HCT116 (cell line): ENCODE data around the gene SLC39A10. TPM values are rescaled to one million over a fixed set of nuclear protein-coding genes. Genes with fewer than 3 reads are reported as not detected.

Source experiments
- ATAC-seq: fragments of 200-7000 bp; cut with Tn5 transposase; 2 replicates; pipeline ENCODE4 v1.9.1; 2020; ENCODE audit warnings: mild to moderate bottlenecking, moderate library complexity
- BruUV-seq: library from RNA; stranded (reverse); fragments of 400-500 nt; replicated peaks from 2 replicates; lab custom pipeline; 2021; lab: Mats Ljungman, UMichigan
- CTCF ChIA-PET: fragments of 300-600 bp; sonication (Branson Sonifier 250); formaldehyde crosslinking; loops from one replicate; lab custom pipeline; 2021; ENCODE audit warnings: antibody characterized with exemption; lab: Charles Lee
- POLR2A ChIA-PET: fragments of 300-600, 350-600 bp; sonication (Branson Sonifier 250); formaldehyde crosslinking; loops from one replicate; lab custom pipeline; 2021; ENCODE audit warnings: antibody characterized with exemption; lab: Charles Lee
- RAD21 ChIA-PET, 2 experiments: fragments of 300-600 bp; sonication (Branson Sonifier 250); formaldehyde crosslinking; loops; one replicate each; lab custom pipeline; 2023; ENCODE audit warnings: low total read pairs in 2 of 2; ENCODE audit not compliant: uncharacterized antibody in 2 of 2, unreplicated experiment in 2 of 2, low non-redundant PET in 1 of 2; lab: Charles Lee
- DNase-seq: peaks from one replicate; pipeline ENCODE4 v3.0.0-alpha.2; 2010; ENCODE audit warnings: low read depth, low spot score
- H2AFZ ChIP-seq: fragments of 200-600 bp; shearing (Covaris generic), sonication (generic); 2 replicates; pipeline ENCODE4 v1.6.1; 2017; ENCODE audit warnings: low read depth, mixed run types, mixed read lengths, antibody characterized with exemption, low read length; ENCODE audit not compliant: poor library complexity, severe bottlenecking
- H3K27ac ChIP-seq: 2 replicates; pipeline ENCODE4 v1.5.1; 2012; ENCODE audit warnings: low read depth, low read length
- H3K27me3 ChIP-seq: fragments of 200-600 bp; sonication (generic); 2 replicates; pipeline ENCODE4 v1.6.1; 2016; ENCODE audit warnings: mixed run types, low read length, mixed read lengths; ENCODE audit not compliant: insufficient read depth
- H3K36me3 ChIP-seq, 2 experiments: fragments of 200-500 bp in 1 of 2; fragments of 200-600 bp in 1 of 2; sonication (Bioruptor generic) in 1 of 2; sonication (generic) in 1 of 2; 2 replicates each; pipeline versions ENCODE4 v1.5.1 to v1.6.1; 2014 to 2016; ENCODE audit warnings: low read length in 2 of 2, inconsistent platforms in 1 of 2, mixed read lengths in 1 of 2, mixed run types in 1 of 2; ENCODE audit not compliant: insufficient read depth in 2 of 2, control insufficient read depth in 1 of 2
- H3K4me1 ChIP-seq, 2 experiments: fragments of 200-600 bp in 1 of 2; sonication (generic) in 1 of 2; 2 replicates each; pipeline versions ENCODE4 v1.5.1 to v1.6.1; 2012 to 2017; ENCODE audit warnings: low read length in 2 of 2, inconsistent platforms in 1 of 2, mild to moderate bottlenecking in 1 of 2, mixed read lengths in 1 of 2, mixed run types in 1 of 2, moderate library complexity in 1 of 2; ENCODE audit not compliant: insufficient read depth in 2 of 2, control insufficient read depth in 1 of 2
- H3K4me2 ChIP-seq: fragments of 200-600 bp; sonication (generic); 2 replicates; pipeline ENCODE4 v1.6.1; 2017; ENCODE audit warnings: mixed run types, low read length, mixed read lengths
- H3K4me3 ChIP-seq, 2 experiments: fragments of 200-600 bp in 1 of 2; sonication (generic) in 1 of 2; replicated peaks in 1 of 2; 2 replicates each; pipeline ENCODE4 v1.5.1; 2011 to 2016; ENCODE audit warnings: low read length in 2 of 2, control low read depth in 1 of 2, low read depth in 1 of 2, mild to moderate bottlenecking in 1 of 2, mixed read lengths in 1 of 2, mixed run types in 1 of 2
- H3K79me2 ChIP-seq: fragments of 200-600 bp; sonication (generic); 2 replicates; pipeline ENCODE4 v1.6.1; 2017; ENCODE audit warnings: mild to moderate bottlenecking, mixed run types, low read length, moderate library complexity, mixed read lengths; ENCODE audit not compliant: insufficient read depth
- H3K9ac ChIP-seq: fragments of 200-600 bp; sonication (generic); 2 replicates; pipeline ENCODE4 v1.6.1; 2016; ENCODE audit warnings: low read length, mixed read lengths
- H3K9me2 ChIP-seq: fragments of 200-600 bp; sonication (generic), shearing (Covaris generic); 2 replicates; pipeline ENCODE4 v1.6.1; 2017; ENCODE audit warnings: mixed run types, mild to moderate bottlenecking, moderate library complexity; ENCODE audit not compliant: insufficient read depth
- H3K9me3 ChIP-seq, 2 experiments: fragments of 200-500 bp in 1 of 2; fragments of 200-600 bp in 1 of 2; sonication (Bioruptor generic) in 1 of 2; sonication (generic) in 1 of 2; 2 replicates each; pipeline ENCODE4 v1.6.1; 2014 to 2017; ENCODE audit warnings: low read length in 2 of 2, mixed read lengths in 2 of 2, inconsistent platforms in 1 of 2, low read depth in 1 of 2, mild to moderate bottlenecking in 1 of 2, mixed run types in 1 of 2, moderate library complexity in 1 of 2; ENCODE audit not compliant: control insufficient read depth in 1 of 2, insufficient read depth in 1 of 2
- H4K20me1 ChIP-seq: fragments of 200-600 bp; sonication (generic), shearing (Covaris generic); 2 replicates; pipeline ENCODE4 v1.6.1; 2017; ENCODE audit warnings: mixed run types, mild to moderate bottlenecking, moderate library complexity; ENCODE audit not compliant: insufficient read depth
- CEBPB ChIP-seq: IDR thresholded peaks from 2 replicates; pipeline ENCODE4 v1.6.1; 2012; ENCODE audit warnings: low read depth
- EGR1 ChIP-seq: IDR thresholded peaks from 2 replicates; pipeline ENCODE4 v1.6.1; 2012; ENCODE audit warnings: low read depth
- JUND ChIP-seq: IDR thresholded peaks from 2 replicates; pipeline ENCODE4 v1.6.1; 2012
- TCF7L2 ChIP-seq: IDR thresholded peaks from 2 replicates; pipeline ENCODE4 v1.7.0; 2011; ENCODE audit warnings: borderline replicate concordance, inconsistent platforms; ENCODE audit not compliant: insufficient read depth, insufficient read length; ENCODE audit errors: extremely low read depth
- YY1 ChIP-seq: IDR thresholded peaks from 2 replicates; pipeline ENCODE4 v1.6.1; 2011; ENCODE audit warnings: low read length, low read depth, moderate library complexity, mild to moderate bottlenecking; ENCODE audit not compliant: insufficient replicate concordance; ENCODE audit errors: extremely low read depth
- ZFX ChIP-seq: fragments of 450-650 bp; IDR thresholded peaks from 2 replicates; pipeline ENCODE4 v1.6.1; 2017
- intact Hi-C: fragments of 100-400 bp; cut with micrococcal nuclease; formaldehyde crosslinking; loops from 2 replicates; pipeline ENCODE4 v1.10.0; 2022
- total RNA-seq: library from RNA; stranded (reverse); gene quantifications from one replicate; pipeline ENCODE4 v1.2.1, GENCODE V29; 2021; ENCODE audit not compliant: unreplicated experiment
- TF ChIP-seq, protein P1 (sequence below): IDR thresholded peaks from 2 replicates; pipeline ENCODE4 v1.6.1; 2012
- TF ChIP-seq, protein P2 (sequence below): IDR thresholded peaks from 2 replicates; pipeline ENCODE4 v1.6.1; 2012; ENCODE audit warnings: low read depth

The SLC39A10 gene
- total RNA-seq, 1 experiment from 2014 or later: 59.0 TPM

- H3K4me2 ChIP-seq: no peak overlapping the region
Measured at GRCh38 chr2:195648787-195649186, 8.2 kb upstream of the SLC39A10 start.

More at GRCh38 chr2:195648787-195649186, 8.2 kb upstream of the SLC39A10 start:
- BruUV-seq: no TSS peak
- CTCF ChIA-PET: no interaction called here
- H3K36me3 ChIP-seq: no peaks in the 10 kb centered on the region
- intact Hi-C loops: no loop called here
- H3K79me2 ChIP-seq: no peaks in the 10 kb centered on the region
- RAD21 ChIA-PET: no interaction called here
- POLR2A ChIA-PET: no interaction called here
- H3K27me3 ChIP-seq: no peaks in the 10 kb centered on the region
- no peak overlapping the region for H3K27ac ChIP-seq
- no peak overlapping the region for H2AFZ ChIP-seq
- no peak overlapping the region for H3K4me3 ChIP-seq
- H3K4me1 ChIP-seq: no peaks in the 10 kb centered on the region
- TF ChIP-seq EGR1 (no peak), CEBPB (no peak), JUND (no peak), YY1 (no peak), ZFX (no peak), TCF7L2 (no peak)
- TF ChIP-seq, protein P1, sequence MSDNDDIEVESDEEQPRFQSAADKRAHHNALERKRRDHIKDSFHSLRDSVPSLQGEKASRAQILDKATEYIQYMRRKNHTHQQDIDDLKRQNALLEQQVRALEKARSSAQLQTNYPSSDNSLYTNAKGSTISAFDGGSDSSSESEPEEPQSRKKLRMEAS: no peak
- TF ChIP-seq, protein P2, sequence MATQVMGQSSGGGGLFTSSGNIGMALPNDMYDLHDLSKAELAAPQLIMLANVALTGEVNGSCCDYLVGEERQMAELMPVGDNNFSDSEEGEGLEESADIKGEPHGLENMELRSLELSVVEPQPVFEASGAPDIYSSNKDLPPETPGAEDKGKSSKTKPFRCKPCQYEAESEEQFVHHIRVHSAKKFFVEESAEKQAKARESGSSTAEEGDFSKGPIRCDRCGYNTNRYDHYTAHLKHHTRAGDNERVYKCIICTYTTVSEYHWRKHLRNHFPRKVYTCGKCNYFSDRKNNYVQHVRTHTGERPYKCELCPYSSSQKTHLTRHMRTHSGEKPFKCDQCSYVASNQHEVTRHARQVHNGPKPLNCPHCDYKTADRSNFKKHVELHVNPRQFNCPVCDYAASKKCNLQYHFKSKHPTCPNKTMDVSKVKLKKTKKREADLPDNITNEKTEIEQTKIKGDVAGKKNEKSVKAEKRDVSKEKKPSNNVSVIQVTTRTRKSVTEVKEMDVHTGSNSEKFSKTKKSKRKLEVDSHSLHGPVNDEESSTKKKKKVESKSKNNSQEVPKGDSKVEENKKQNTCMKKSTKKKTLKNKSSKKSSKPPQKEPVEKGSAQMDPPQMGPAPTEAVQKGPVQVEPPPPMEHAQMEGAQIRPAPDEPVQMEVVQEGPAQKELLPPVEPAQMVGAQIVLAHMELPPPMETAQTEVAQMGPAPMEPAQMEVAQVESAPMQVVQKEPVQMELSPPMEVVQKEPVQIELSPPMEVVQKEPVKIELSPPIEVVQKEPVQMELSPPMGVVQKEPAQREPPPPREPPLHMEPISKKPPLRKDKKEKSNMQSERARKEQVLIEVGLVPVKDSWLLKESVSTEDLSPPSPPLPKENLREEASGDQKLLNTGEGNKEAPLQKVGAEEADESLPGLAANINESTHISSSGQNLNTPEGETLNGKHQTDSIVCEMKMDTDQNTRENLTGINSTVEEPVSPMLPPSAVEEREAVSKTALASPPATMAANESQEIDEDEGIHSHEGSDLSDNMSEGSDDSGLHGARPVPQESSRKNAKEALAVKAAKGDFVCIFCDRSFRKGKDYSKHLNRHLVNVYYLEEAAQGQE: no peak
- no peaks in the 10 kb centered on the region for H4K20me1 ChIP-seq
- H3K9me2 ChIP-seq: no peaks in the 10 kb centered on the region
- H3K9ac ChIP-seq: no peak overlapping the region
- ATAC-seq (no peak), DNase-seq (no peak)
- H3K9me3 ChIP-seq: no peaks in the 10 kb centered on the region
